Activated CD4-positive, alpha-beta T cell treated with anti-CD3 and anti-CD28 coated beads, Interleukin-2, amount 10 ng/mL, durations not matched to agents 7 days and 5 days (primary cell): ENCODE results near the gene GHRH. TPM values are rescaled to one million over a fixed set of nuclear protein-coding genes. Genes with fewer than 3 reads are reported as not detected.

Source experiments
- CTCF ChIA-PET: fragments of 350-600 bp; sonication (Branson Sonifier 250); formaldehyde crosslinking; loops from one replicate; lab custom pipeline; 2021; ENCODE audit warnings: antibody characterized with exemption; lab: Charles Lee
- POLR2A ChIA-PET: fragments of 350-600 bp; sonication (Branson Sonifier 250); formaldehyde crosslinking; loops from one replicate; lab custom pipeline; 2021; ENCODE audit warnings: antibody characterized with exemption; lab: Charles Lee
- DNase-seq: peaks from one replicate; pipeline ENCODE4 v3.0.0-alpha.2; 2020
- H3K27ac Mint-ChIP-seq: one replicate; pipeline ENCODE4 v1.8.0; 2021; ENCODE audit warnings: mild to moderate bottlenecking, moderate library complexity, mixed read lengths
- H3K27me3 Mint-ChIP-seq: one replicate; pipeline ENCODE4 v1.8.0; 2021; ENCODE audit warnings: mixed read lengths
- H3K36me3 Mint-ChIP-seq: one replicate; pipeline ENCODE4 v1.8.0; 2021; ENCODE audit warnings: low read depth, mixed read lengths
- H3K4me1 Mint-ChIP-seq: one replicate; pipeline ENCODE4 v1.8.0; 2021; ENCODE audit warnings: mixed read lengths
- H3K4me3 Mint-ChIP-seq: one replicate; pipeline ENCODE4 v1.8.0; 2021; ENCODE audit warnings: mild to moderate bottlenecking, moderate library complexity, mixed read lengths
- H3K9me3 Mint-ChIP-seq: one replicate; pipeline ENCODE4 v1.8.0; 2021; ENCODE audit warnings: mixed read lengths
- total RNA-seq, 2 experiments: library from RNA; stranded (reverse); gene quantifications; one replicate each; pipeline ENCODE4 v1.2.3, GENCODE V29; 2021

GHRH gene
- total RNA-seq, 2 experiments from 2014 or later: not detected

DNA sequence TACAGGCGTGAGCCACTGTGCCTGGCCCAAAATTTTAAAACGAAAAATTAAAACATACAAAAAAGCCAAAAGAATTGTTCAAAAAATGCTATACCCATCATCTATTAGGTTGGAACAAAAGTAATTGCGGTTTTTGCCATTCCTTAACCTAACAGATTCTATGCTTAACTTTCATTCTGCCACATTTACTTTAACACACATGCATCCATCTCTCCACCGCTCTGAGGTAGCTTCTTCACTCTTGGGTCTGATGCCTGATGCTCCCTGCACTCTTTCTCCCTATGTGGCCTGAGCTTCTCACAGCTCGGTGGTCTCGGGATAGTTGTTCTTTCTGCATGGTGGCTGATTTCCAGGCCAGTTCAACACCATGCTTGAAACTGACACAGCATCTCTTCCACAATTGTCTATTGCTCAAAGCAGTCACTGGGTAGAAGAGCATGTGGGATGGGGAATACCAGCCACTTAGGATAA lies 23.1 kb upstream of the GHRH start:
- Mint-ChIP-seq H3K36me3 (no peaks in the 10 kb centered on the region), H3K9me3 (no peaks in the 10 kb centered on the region), H3K4me3 (no peak overlapping the region), H3K4me1 (peaks cover 5% of the 10 kb centered on the region), H3K27me3 (peaks cover 5% of the 10 kb centered on the region), H3K27ac (no peak overlapping the region)
- DNase-seq: no peak
- ChIA-PET POLR2A (no interaction called here), CTCF (no interaction called here)

DNA sequence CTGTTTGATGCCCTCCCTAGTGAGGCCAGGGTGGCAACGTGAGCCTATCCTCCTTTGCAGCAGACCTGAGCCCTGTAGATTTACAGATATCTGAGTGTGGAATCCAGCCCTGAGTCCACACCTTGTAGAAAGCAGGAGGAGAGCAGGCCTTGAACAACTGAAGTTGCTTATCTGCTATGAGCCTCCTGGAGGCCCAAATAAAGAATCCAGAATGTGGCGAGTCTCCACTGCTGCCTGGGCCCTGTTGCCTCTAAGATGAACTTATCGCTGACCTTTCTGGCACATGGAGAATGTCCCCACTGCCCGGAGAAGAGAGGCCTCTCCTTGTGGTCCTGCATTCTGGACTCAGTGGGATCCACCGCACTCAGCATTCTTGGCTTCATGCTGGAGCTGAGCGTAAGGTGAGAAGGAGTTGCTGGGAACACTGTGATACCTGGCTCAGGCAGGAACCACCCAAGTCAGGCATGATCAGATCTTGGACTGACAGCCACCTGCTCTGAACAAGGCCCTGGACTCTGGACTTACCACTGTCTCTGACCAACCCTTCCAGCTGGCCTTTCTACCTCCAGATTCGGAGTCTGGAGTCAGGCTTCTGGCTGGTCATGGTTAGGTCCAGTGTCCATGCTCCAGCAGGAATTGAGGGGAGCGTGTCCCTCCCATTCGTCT lies 22.0 kb upstream of the GHRH start:
- CTCF ChIA-PET: interaction anchor here (0.6 kb wide), 1 partner anchor 10 kb away, joined by 3 read pairs; no protein-coding TSS in a partner anchor
- Mint-ChIP-seq H3K4me3 (no peak overlapping the region), H3K27me3 (peaks cover 5% of the 10 kb centered on the region), H3K36me3 (no peaks in the 10 kb centered on the region), H3K9me3 (no peaks in the 10 kb centered on the region), H3K4me1 (peaks cover 3% of the 10 kb centered on the region), H3K27ac (no peak overlapping the region)
- POLR2A ChIA-PET: no interaction called here
- DNase-seq: no peak

DNA sequence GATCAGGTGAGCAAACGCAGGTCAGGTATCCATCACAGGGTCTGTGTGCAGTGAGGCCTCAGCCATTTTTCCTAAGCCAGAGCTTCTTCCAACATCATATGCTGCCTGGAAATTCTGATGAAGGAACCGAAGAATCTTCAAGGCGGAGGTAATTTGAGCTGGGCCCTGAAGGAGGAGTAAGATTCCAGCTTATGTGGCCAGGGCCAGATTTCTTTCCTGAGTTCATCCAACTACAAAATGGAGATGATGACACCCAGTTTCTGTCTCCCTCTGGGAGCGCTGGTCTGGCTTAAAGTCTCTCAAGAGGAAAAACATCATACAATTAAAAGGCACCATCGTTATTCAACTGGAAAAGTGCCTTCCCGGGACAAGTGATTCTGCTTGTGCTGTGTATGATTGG lies 20.9 kb upstream of the GHRH start:
- CTCF ChIA-PET: interaction anchor here (1.2 kb wide), 2 partner anchors 102 to 117 kb away, joined by 3 to 4 read pairs; no protein-coding TSS in a partner anchor
- H3K9me3 Mint-ChIP-seq: no peaks in the 10 kb centered on the region

DNA sequence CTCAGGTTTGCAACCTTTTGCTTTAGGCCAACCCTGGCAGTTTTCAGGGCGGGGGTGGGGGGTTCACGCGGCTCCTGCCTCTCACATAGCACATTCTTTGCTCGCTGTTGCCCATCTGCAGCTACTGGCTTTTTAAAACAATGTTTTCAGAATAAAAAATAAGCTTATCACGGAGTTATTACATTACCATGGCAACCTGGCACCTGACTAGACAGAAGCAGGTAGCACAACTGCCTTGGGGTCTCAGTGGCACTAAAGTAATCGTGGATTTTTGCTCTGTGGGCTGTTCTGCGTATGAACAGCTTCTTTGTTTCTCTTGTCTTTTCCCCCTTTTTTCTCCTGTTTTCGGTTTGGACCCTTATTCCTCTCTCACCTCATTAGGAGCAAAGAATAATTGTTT lies 18.8 kb upstream of the GHRH start:
- H3K27ac Mint-ChIP-seq: no peak overlapping the region
- ChIA-PET POLR2A (no interaction called here), CTCF (interaction anchor here (1.5 kb wide), 1 partner anchor 104 kb away, joined by 3 read pairs; no protein-coding TSS in a partner anchor)
- no peaks in the 10 kb centered on the region for H3K27me3 Mint-ChIP-seq
- H3K4me3 Mint-ChIP-seq: no peak overlapping the region
- no peaks in the 10 kb centered on the region for H3K36me3 Mint-ChIP-seq
- DNase-seq: no peak
- no peaks in the 10 kb centered on the region for H3K9me3 Mint-ChIP-seq
- H3K4me1 Mint-ChIP-seq: peaks cover 8% of the 10 kb centered on the region

More for the DNA sequence above, 20.9 kb upstream of the GHRH start:
- Mint-ChIP-seq H3K4me1 (no peaks in the 10 kb centered on the region), H3K4me3 (no peak overlapping the region), H3K27ac (no peak overlapping the region), H3K36me3 (no peaks in the 10 kb centered on the region), H3K27me3 (peaks cover 5% of the 10 kb centered on the region)
- POLR2A ChIA-PET: interaction anchor here (0.6 kb wide), 1 partner anchor 20 kb away, joined by 3 read pairs; no protein-coding TSS in a partner anchor
- no peak for DNase-seq

DNA sequence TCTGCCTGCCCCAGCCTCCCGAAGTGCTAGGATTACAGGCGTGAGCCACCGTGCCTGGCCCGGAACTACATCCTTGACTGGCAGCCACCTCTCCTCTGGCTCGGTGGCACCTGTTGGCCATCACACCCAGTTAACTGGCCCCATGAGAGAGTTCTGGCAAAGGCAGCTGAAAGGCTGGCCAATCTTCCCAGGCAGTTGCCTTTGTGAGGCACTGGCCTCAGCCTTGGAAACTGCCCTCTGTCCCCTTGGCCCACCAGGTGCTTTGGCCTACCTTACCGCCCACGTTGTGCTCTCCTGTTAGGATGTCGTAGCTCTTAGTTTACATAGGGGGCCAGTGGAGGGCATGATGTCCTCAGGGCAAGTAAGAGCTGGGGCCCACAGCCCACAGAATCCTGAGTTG lies 18.2 kb upstream of the GHRH start:
- Mint-ChIP-seq H3K27me3 (peaks cover 4% of the 10 kb centered on the region), H3K4me3 (no peak overlapping the region), H3K36me3 (no peaks in the 10 kb centered on the region), H3K4me1 (peaks cover 8% of the 10 kb centered on the region), H3K9me3 (no peaks in the 10 kb centered on the region), H3K27ac (no peak overlapping the region)
- CTCF ChIA-PET: interaction anchor here (1.5 kb wide), 1 partner anchor 105 kb away, joined by 3 read pairs; no protein-coding TSS in a partner anchor
- POLR2A ChIA-PET: no interaction called here
- DNase-seq: no peak

DNA sequence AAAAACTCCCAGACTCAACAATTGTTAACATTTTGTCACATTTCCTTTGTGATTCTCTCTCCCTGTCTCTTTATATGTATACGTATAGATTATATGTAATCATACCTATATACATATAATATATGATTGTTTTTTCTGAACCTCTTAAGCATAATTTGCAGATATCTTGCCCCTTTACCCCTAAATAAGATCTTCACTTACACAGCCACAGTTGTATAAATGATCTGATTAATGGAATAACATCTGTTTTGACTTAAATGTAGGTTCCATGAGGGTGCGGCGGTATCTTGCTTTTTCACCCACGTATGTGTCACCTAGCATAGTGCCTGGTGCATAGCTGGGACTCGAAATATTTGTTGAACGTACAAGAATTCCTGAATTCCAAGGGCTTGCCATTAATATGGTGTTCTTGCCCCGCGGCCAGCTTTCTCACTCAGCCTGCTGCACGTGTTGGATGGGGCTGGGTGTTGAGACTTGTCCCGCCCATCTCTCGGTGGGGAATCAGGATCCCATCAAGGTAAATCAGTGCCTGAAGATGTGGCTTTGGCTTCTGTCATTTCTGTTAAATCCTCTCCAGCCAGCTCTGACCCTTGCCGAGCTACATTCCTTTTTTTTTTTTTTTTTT lies 17.5 kb upstream of the GHRH start:
- Mint-ChIP-seq H3K27me3 (peaks cover 4% of the 10 kb centered on the region), H3K36me3 (no peaks in the 10 kb centered on the region), H3K27ac (no peak overlapping the region), H3K4me3 (no peak overlapping the region), H3K9me3 (no peaks in the 10 kb centered on the region), H3K4me1 (peaks cover 8% of the 10 kb centered on the region)
- CTCF ChIA-PET: interaction anchor here (0.7 kb wide), 1 partner anchor 19 kb away, joined by 3 read pairs; no protein-coding TSS in a partner anchor
- POLR2A ChIA-PET: no interaction called here
- no peak for DNase-seq

DNA sequence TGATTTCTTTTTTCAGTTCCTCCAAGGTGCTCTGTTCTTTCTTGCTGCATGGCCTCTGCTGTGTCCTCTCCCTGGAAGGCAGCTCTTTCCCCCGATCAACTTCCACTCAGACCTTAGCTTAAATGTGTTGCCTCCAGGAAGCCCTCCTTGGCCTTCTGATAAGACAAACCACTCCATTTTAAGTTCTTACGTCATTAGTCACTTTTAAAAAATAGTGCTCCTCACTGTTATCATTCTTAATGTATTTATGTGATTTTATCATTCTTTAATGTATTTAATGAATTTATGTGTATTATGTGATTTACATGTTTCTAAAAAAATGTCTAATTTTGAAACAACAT lies 15.6 kb upstream of the GHRH start:
- Mint-ChIP-seq H3K27me3 (peaks cover 4% of the 10 kb centered on the region), H3K9me3 (no peaks in the 10 kb centered on the region), H3K4me1 (peaks cover 10% of the 10 kb centered on the region), H3K27ac (no peak overlapping the region), H3K36me3 (no peaks in the 10 kb centered on the region), H3K4me3 (no peak overlapping the region)
- ChIA-PET CTCF (interaction anchor here (0.8 to 1.3 kb wide), 3 partner anchors 9 to 258 kb away, joined by 3 to 4 read pairs (median 3); no protein-coding TSS in a partner anchor), POLR2A (no interaction called here)
- no peak for DNase-seq

DNA sequence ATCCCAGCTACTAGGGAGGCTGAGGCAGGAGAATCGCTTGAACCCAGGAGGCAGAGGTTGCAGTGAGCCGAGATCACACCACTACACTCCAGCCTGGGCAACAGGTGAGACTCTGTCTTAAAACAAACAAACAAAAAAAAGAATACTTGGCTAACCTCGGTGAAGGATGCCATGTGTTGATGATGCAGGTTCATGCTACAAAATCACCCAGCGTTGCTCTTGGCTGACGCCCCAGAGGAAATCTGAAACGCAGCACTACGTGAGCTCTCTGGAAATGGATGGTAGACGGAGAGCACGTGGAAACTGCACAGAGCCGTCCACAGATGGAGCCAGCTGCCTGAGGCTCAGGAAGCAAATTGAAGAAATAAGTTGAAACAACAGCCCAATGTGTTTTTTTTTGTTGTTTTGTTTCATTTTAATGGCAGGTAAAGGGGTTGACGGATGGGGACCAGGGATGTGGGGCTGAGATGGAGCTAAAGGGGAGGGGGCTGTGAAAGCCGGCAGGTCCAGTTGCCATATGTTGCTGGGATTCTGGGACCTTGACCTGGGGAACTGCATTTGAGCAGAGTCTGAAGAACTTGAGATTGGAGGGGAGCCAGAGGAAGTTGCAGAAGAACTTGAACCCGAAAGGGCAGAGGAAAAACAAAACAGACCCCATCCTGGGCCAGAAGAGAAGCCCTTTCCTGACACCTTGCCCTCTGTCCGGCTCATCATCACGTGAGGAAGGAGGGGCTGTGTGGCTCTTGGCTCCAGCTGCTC lies 15.1 kb upstream of the GHRH start:
- no peak overlapping the region for H3K4me3 Mint-ChIP-seq
- no peak overlapping the region for H3K27ac Mint-ChIP-seq
- peaks cover 10% of the 10 kb centered on the region for H3K4me1 Mint-ChIP-seq

DNA sequence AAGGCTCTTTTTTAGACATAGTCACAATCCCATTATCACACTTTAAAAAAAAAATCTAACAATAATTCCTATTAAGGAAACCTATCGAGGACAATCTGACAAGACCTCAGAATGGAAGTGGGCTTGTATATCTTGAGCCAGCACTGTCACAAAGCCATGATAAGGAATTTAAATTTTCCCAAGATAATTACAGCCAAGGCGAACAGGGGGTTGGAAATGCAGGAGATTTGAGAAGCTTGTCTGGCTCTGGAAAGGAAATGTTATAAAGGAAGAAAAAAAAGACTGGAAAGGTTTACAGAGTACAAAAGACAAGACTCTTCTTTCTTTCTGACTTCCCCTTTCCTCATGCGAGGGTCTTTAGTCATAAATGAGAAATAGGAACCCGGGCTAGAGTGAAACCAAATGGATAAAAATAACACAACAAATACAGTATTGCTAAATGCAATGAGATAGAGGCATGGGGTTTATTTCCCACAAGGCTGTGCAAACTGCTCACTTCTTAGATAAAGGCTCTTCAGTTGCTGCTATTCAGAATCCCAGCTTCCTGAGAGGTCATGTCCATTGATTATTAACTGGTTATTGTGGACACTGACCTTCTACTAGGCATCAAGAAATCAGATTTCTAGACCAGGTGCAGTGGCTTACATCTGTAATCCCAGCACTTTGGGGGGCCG lies 13.4 kb upstream of the GHRH start:
- no peak overlapping the region for H3K27ac Mint-ChIP-seq
- POLR2A ChIA-PET: no interaction called here
- H3K36me3 Mint-ChIP-seq: no peaks in the 10 kb centered on the region
- no peak for DNase-seq
- no peak overlapping the region for H3K4me3 Mint-ChIP-seq
- H3K9me3 Mint-ChIP-seq: no peaks in the 10 kb centered on the region
- peaks cover 4% of the 10 kb centered on the region for H3K27me3 Mint-ChIP-seq
- CTCF ChIA-PET: no interaction called here
- peaks cover 10% of the 10 kb centered on the region for H3K4me1 Mint-ChIP-seq

More for the DNA sequence above, 15.1 kb upstream of the GHRH start:
- CTCF ChIA-PET: interaction anchor here (0.6 to 1.3 kb wide), 5 partner anchors 10 to 258 kb away, joined by 3 to 4 read pairs (median 3); no protein-coding TSS in a partner anchor
- POLR2A ChIA-PET: no interaction called here
- Mint-ChIP-seq H3K36me3 (no peaks in the 10 kb centered on the region), H3K9me3 (no peaks in the 10 kb centered on the region), H3K27me3 (peaks cover 4% of the 10 kb centered on the region)
- DNase-seq: no peak

DNA sequence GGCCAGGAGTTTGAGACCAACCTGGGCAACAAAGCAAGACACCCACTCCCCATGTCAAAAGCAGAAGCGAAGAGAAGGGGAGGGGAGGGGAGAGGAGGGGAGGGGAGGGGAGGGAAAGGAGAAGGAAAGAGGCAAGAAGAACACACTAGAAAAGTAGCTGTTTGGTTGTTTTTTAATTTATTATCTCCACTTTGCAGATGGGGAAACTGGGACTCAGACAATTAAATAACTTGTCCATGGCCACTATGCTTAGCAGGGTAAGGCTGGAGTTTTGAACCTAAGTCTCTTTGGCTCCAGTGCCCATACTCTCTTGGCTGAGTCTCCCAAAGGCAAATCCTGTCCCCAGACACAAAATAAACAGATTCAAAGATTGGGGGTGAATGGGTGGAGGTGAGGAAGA lies 12.4 kb upstream of the GHRH start:
- no peak for DNase-seq
- no peaks in the 10 kb centered on the region for H3K36me3 Mint-ChIP-seq
- ChIA-PET POLR2A (no interaction called here), CTCF (no interaction called here)
- H3K9me3 Mint-ChIP-seq: no peaks in the 10 kb centered on the region
- peaks cover 4% of the 10 kb centered on the region for H3K27me3 Mint-ChIP-seq
- H3K27ac Mint-ChIP-seq: no peak overlapping the region
- H3K4me3 Mint-ChIP-seq: no peak overlapping the region
- peaks cover 13% of the 10 kb centered on the region for H3K4me1 Mint-ChIP-seq

DNA sequence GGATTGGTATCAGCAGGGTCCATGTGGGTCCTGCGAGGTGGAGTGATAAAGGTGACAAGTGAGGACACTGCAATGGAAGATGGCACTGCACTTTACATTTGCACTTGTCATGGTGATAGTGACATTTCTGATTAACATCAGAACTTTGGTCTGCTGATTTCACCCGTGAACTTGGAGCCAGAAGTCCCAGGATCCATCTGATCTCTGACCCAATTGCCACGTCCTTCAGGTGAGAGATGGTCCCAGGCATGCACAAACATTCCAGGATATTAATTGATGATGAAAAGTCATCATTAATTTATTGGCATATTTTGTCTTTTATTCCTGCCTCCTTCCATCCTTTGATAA lies 9.8 kb upstream of the GHRH start:
- CTCF ChIA-PET: interaction anchor here (1.3 to 4.7 kb wide), 2 partner anchors 15 to 113 kb away, joined by 4 to 21 read pairs; no protein-coding TSS in a partner anchor
- no peaks in the 10 kb centered on the region for H3K9me3 Mint-ChIP-seq
- no peaks in the 10 kb centered on the region for H3K36me3 Mint-ChIP-seq
- H3K4me1 Mint-ChIP-seq: peaks cover 4% of the 10 kb centered on the region
- POLR2A ChIA-PET: no interaction called here
- DNase-seq: no peak
- peaks cover 4% of the 10 kb centered on the region for H3K27me3 Mint-ChIP-seq
- no peak overlapping the region for H3K27ac Mint-ChIP-seq
- no peak overlapping the region for H3K4me3 Mint-ChIP-seq
